HG02852 (cell line): ENCODE data around the gene KCMF1.
A peak's percentile ranks its signal among the peaks of the same experiment; 100 is the strongest.
"Not testable (repeated sequence)": the region's sequence is repeated elsewhere in the genome, so short reads cannot be mapped to it uniquely, and the experiment has no call there.

ENCODE experiments used
- ATAC-seq: cut with Tn5 transposase; IDR thresholded peaks from one replicate; pipeline ENCODE4 v1.9.1; 2021; ENCODE audit warnings: mild to moderate bottlenecking, moderate library complexity; ENCODE audit not compliant: unreplicated experiment

Gene KCMF1

GRCh38 chr2:84970868-84971509 is at the start of gene KCMF1:
Gene KCMF1, plus strand, starts transcription at chr2:84971161. Its CDS starts 291 bp downstream, at chr2:84971452.
- peak; percentile 57 for ATAC-seq

- no peak for ATAC-seq
These were observed 48.0 kb upstream of the KCMF1 start for GRCh38 chr2:84923009-84923408.

- ATAC-seq = peak; percentile 25
These were observed 46.5 kb upstream of the KCMF1 start for GRCh38 chr2:84924173-84925106.

- ATAC-seq = no peak
These were observed 45.6 kb upstream of the KCMF1 start for GRCh38 chr2:84925336-84925723.

- ATAC-seq = peak; percentile 77
These were observed 45.1 kb upstream of the KCMF1 start for GRCh38 chr2:84925724-84926376.

GRCh38 chr2:84927275-84927627 is 43.7 kb upstream of the KCMF1 start:
- ATAC-seq = no peak

- peak; percentile 59 for ATAC-seq
These were observed 39.6 kb upstream of the KCMF1 start for GRCh38 chr2:84931384-84931821.

- peak; percentile 26 for ATAC-seq
These were observed 32.6 kb upstream of the KCMF1 start for GRCh38 chr2:84938194-84938879.

- ATAC-seq = peak; percentile 73
These were observed 31.4 kb upstream of the KCMF1 start for GRCh38 chr2:84939426-84940087.

GRCh38 chr2:84940088-84940470 is 30.9 kb upstream of the KCMF1 start:
- ATAC-seq = peak; percentile 11

GRCh38 chr2:84940831-84941412 is 30.0 kb upstream of the KCMF1 start:
- no peak for ATAC-seq

GRCh38 chr2:84942166-84942565 is 28.8 kb upstream of the KCMF1 start:
- no peak for ATAC-seq

GRCh38 chr2:84942964-84943421 is 28.0 kb upstream of the KCMF1 start:
- peak; percentile 43 for ATAC-seq

GRCh38 chr2:84944295-84944909 is 26.6 kb upstream of the KCMF1 start:
- no peak for ATAC-seq

GRCh38 chr2:84945838-84946203 is 25.1 kb upstream of the KCMF1 start:
- ATAC-seq = not testable (repeated sequence)

- peak; percentile 66 for ATAC-seq
These were observed 24.6 kb upstream of the KCMF1 start for GRCh38 chr2:84946204-84947009.

GRCh38 chr2:84947010-84947593 is 23.9 kb upstream of the KCMF1 start:
- ATAC-seq = no peak

- ATAC-seq = no peak
These were observed 17.4 kb upstream of the KCMF1 start for GRCh38 chr2:84953535-84953934.
